Measurements from ENCODE around the gene UGT1A5. TPM values are rescaled to one million over a fixed set of nuclear protein-coding genes. Genes with fewer than 3 reads are reported as not detected.

UGT1A5 gene
- 1 to 10 TPM in 1 of 8 experiments, under 1 TPM in 2, not detected in 5; 0.09 to 1.4 (median 0.47) TPM for total RNA-seq

GRCh38 chr2:233712611-233713261 lies at the start of gene UGT1A5:
UGT1A5 (plus strand) TSS chr2:233712907; CDS start chr2:233712992, 85 bp downstream.
- H3K4me1 ChIP-seq (replicated peaks in 1 of 2), result no peaks in the 10 kb centered on the region
- WGBS, 10 experiments, result 15 to 91% (median 76%) methylated on average over 4 to 14 of the region's 14 CpGs; no CpG with 5 or more reads in 2 of the 10 experiments
- H3K27ac ChIP-seq, result no peak within 1 kb of the TSS
- in situ Hi-C loops (cut with MboI; ENCODE audit: low pct_unique_long_range_greater_than_20kb in 2 of 9, low sequenced_read_pairs in 9 of 9, unreplicated experiment in 9 of 9), result loop anchor here in 2 of 9 experiments (25.0 kb wide), 2 partner anchors 175 to 250 kb away; no protein-coding TSS in a partner anchor
- no peak within 1 kb of the TSS for H3K4me3 ChIP-seq
- ATAC-seq (replicated peaks in 6 of 8), result no peak

- Histone ChIP-seq H3K4me1 (replicated peaks in 1 of 2) (no peaks in the 10 kb centered on the region), H3K4me3 (no peak overlapping the region), H3K27ac (no peak overlapping the region)
- 0 to 71% (median 20%) methylated on average over 1 of the region's 1 CpG; no CpG with 5 or more reads in 3 of the 10 experiments for WGBS, 10 experiments
- no peak for ATAC-seq (replicated peaks in 6 of 8)
- in situ Hi-C loops (cut with MboI; ENCODE audit: low pct_unique_long_range_greater_than_20kb in 2 of 9, low sequenced_read_pairs in 9 of 9, unreplicated experiment in 9 of 9), result no loop called here
Measured at GRCh38 chr2:233663911-233664310, 48.8 kb upstream of the UGT1A5 start.

- no peak overlapping the region for H3K27ac ChIP-seq
- WGBS, 10 experiments, result 40 to 100% (median 91%) methylated on average over 1 to 4 of the region's 4 CpGs
- in situ Hi-C loops (cut with MboI; ENCODE audit: low pct_unique_long_range_greater_than_20kb in 2 of 9, low sequenced_read_pairs in 9 of 9, unreplicated experiment in 9 of 9), result no loop called here
- no peaks in the 10 kb centered on the region for H3K4me1 ChIP-seq (replicated peaks in 1 of 2)
- H3K4me3 ChIP-seq, result no peak overlapping the region
- ATAC-seq (replicated peaks in 6 of 8), result no peak
Measured at GRCh38 chr2:233668605-233669260, 44.0 kb upstream of the UGT1A5 start.

GRCh38 chr2:233671290-233672161 lies 41.2 kb upstream of the UGT1A5 start, which contains the start of gene UGT1A9:
UGT1A9 (plus strand) TSS chr2:233671898; CDS start chr2:233671935, 37 bp downstream.
- H3K4me3 ChIP-seq, result no peak within 1 kb of the TSS
- WGBS, 10 experiments, result 29 to 84% (median 75%) methylated on average over 1 to 4 of the region's 5 CpGs; no CpG with 5 or more reads in 3 of the 10 experiments
- in situ Hi-C loops (cut with MboI; ENCODE audit: low pct_unique_long_range_greater_than_20kb in 2 of 9, low sequenced_read_pairs in 9 of 9, unreplicated experiment in 9 of 9), result no loop called here
- no peak for ATAC-seq (replicated peaks in 6 of 8)
- H3K27ac ChIP-seq, result no peak within 1 kb of the TSS
- H3K4me1 ChIP-seq (replicated peaks in 1 of 2), result no peaks in the 10 kb centered on the region

GRCh38 chr2:233672886-233673285 lies 39.8 kb upstream of the UGT1A5 start:
- 43 to 100% (median 94%) methylated on average over 1 to 3 of the region's 3 CpGs for WGBS, 10 experiments
- ATAC-seq (replicated peaks in 6 of 8), result no peak
- in situ Hi-C loops (cut with MboI; ENCODE audit: low pct_unique_long_range_greater_than_20kb in 2 of 9, low sequenced_read_pairs in 9 of 9, unreplicated experiment in 9 of 9), result no loop called here

GRCh38 chr2:233673896-233674295 lies 38.8 kb upstream of the UGT1A5 start:
- in situ Hi-C loops (cut with MboI; ENCODE audit: low pct_unique_long_range_greater_than_20kb in 2 of 9, low sequenced_read_pairs in 9 of 9, unreplicated experiment in 9 of 9), result no loop called here
- Histone ChIP-seq H3K4me1 (replicated peaks in 1 of 2) (no peaks in the 10 kb centered on the region), H3K27ac (no peak overlapping the region), H3K4me3 (no peak overlapping the region)
- no peak for ATAC-seq (replicated peaks in 6 of 8)

More at GRCh38 chr2:233672886-233673285, 39.8 kb upstream of the UGT1A5 start:
- Histone ChIP-seq H3K4me1 (replicated peaks in 1 of 2) (no peaks in the 10 kb centered on the region), H3K4me3 (no peak overlapping the region), H3K27ac (no peak overlapping the region)

- in situ Hi-C loops (cut with MboI; ENCODE audit: low pct_unique_long_range_greater_than_20kb in 2 of 9, low sequenced_read_pairs in 9 of 9, unreplicated experiment in 9 of 9), result no loop called here
- WGBS, 10 experiments, result 0 to 86% (median 56%) methylated on average over 1 of the region's 1 CpG; no CpG with 5 or more reads in 5 of the 10 experiments
- H3K4me3 ChIP-seq, result no peak overlapping the region
- no peak overlapping the region for H3K27ac ChIP-seq
- ATAC-seq (replicated peaks in 6 of 8), result no peak
- H3K4me1 ChIP-seq (replicated peaks in 1 of 2), result no peaks in the 10 kb centered on the region
Measured at GRCh38 chr2:233674314-233674713, 38.4 kb upstream of the UGT1A5 start.

GRCh38 chr2:233674995-233675394 lies 37.7 kb upstream of the UGT1A5 start:
- no peak for ATAC-seq (replicated peaks in 6 of 8)
- Histone ChIP-seq H3K27ac (no peak overlapping the region), H3K4me3 (no peak overlapping the region), H3K4me1 (replicated peaks in 1 of 2) (no peaks in the 10 kb centered on the region)
- 31 to 80% (median 62%) methylated on average over 1 to 4 of the region's 4 CpGs; no CpG with 5 or more reads in 2 of the 10 experiments for WGBS, 10 experiments
- in situ Hi-C loops (cut with MboI; ENCODE audit: low pct_unique_long_range_greater_than_20kb in 2 of 9, low sequenced_read_pairs in 9 of 9, unreplicated experiment in 9 of 9), result no loop called here

GRCh38 chr2:233676046-233676445 lies 36.7 kb upstream of the UGT1A5 start:
- WGBS, 10 experiments, result 44 to 92% (median 85%) methylated on average over 1 to 2 of the region's 2 CpGs; no CpG with 5 or more reads in 3 of the 10 experiments

GRCh38 chr2:233679196-233679595 lies 33.5 kb upstream of the UGT1A5 start:
- WGBS, 10 experiments, result 5 to 90% (median 69%) methylated on average over 2 to 4 of the region's 4 CpGs; no CpG with 5 or more reads in 2 of the 10 experiments
- in situ Hi-C loops (cut with MboI; ENCODE audit: low pct_unique_long_range_greater_than_20kb in 2 of 9, low sequenced_read_pairs in 9 of 9, unreplicated experiment in 9 of 9), result no loop called here
- Histone ChIP-seq H3K4me3 (no peak overlapping the region), H3K4me1 (replicated peaks in 1 of 2) (no peaks in the 10 kb centered on the region), H3K27ac (no peak overlapping the region)
- ATAC-seq (replicated peaks in 6 of 8), result peak in 3 of 8 experiments; percentile 28 to 81 (median 40)

More at GRCh38 chr2:233676046-233676445, 36.7 kb upstream of the UGT1A5 start:
- Histone ChIP-seq H3K27ac (no peak overlapping the region), H3K4me3 (no peak overlapping the region), H3K4me1 (replicated peaks in 1 of 2) (no peaks in the 10 kb centered on the region)
- ATAC-seq (replicated peaks in 6 of 8), result no peak
- in situ Hi-C loops (cut with MboI; ENCODE audit: low pct_unique_long_range_greater_than_20kb in 2 of 9, low sequenced_read_pairs in 9 of 9, unreplicated experiment in 9 of 9), result no loop called here

- peak in 2 of 8 experiments; percentile 59 to 72 for ATAC-seq (replicated peaks in 6 of 8)
Measured at GRCh38 chr2:233680361-233681045, 32.2 kb upstream of the UGT1A5 start.

GRCh38 chr2:233681521-233682099 lies 31.1 kb upstream of the UGT1A5 start, which contains the start of gene UGT1A7:
UGT1A7 (plus strand) TSS chr2:233681901; CDS start chr2:233681938, 37 bp downstream.
- in situ Hi-C loops (cut with MboI; ENCODE audit: low pct_unique_long_range_greater_than_20kb in 2 of 9, low sequenced_read_pairs in 9 of 9, unreplicated experiment in 9 of 9), result no loop called here
- no peaks in the 10 kb centered on the region for H3K4me1 ChIP-seq (replicated peaks in 1 of 2)
- no peak within 1 kb of the TSS for H3K27ac ChIP-seq
- no peak for ATAC-seq (replicated peaks in 6 of 8)
- WGBS, 10 experiments, result 20 to 100% (median 65%) methylated on average over 1 to 5 of the region's 5 CpGs
- H3K4me3 ChIP-seq, result no peak within 1 kb of the TSS

More at GRCh38 chr2:233680361-233681045, 32.2 kb upstream of the UGT1A5 start:
- 46 to 100% (median 94%) methylated on average over 1 to 4 of the region's 4 CpGs; no CpG with 5 or more reads in 4 of the 10 experiments for WGBS, 10 experiments
- H3K4me3 ChIP-seq, result no peak overlapping the region
- H3K4me1 ChIP-seq (replicated peaks in 1 of 2), result no peaks in the 10 kb centered on the region
- in situ Hi-C loops (cut with MboI; ENCODE audit: low pct_unique_long_range_greater_than_20kb in 2 of 9, low sequenced_read_pairs in 9 of 9, unreplicated experiment in 9 of 9), result no loop called here
- H3K27ac ChIP-seq, result no peak overlapping the region

All from motor neuron (in vitro differentiated cells).